SK-N-SH (cell line): ENCODE data around the gene KSR2. TPM values are rescaled to one million over a fixed set of nuclear protein-coding genes. Genes with fewer than 3 reads are reported as not detected.
"Not testable (repeated sequence)": the region's sequence is repeated elsewhere in the genome, so short reads cannot be mapped to it uniquely, and the experiment has no call there.

Experiments
- CTCF ChIA-PET: fragments of 300-600, 350-600 bp; formaldehyde crosslinking; extraction: SDS; loops from one replicate; lab custom pipeline; 2021; lab: Yijun Ruan, JAX
- POLR2A ChIA-PET: fragments of 350-600 bp; sonication (Branson Sonifier 250); formaldehyde crosslinking; extraction: SDS; loops from one replicate; lab custom pipeline; 2020; ENCODE audit warnings: antibody characterized with exemption, inconsistent platforms; lab: Yijun Ruan, JAX
- DNase-seq: peaks from one replicate; pipeline ENCODE4 v3.0.0; 2012
- H2AFZ ChIP-seq: fragments of 200-600 bp; sonication (generic); 2 replicates; pipeline ENCODE4 v1.8.1; 2016; ENCODE audit warnings: antibody characterized with exemption, mild to moderate bottlenecking, low read depth
- H3F3A ChIP-seq: fragments of 200-600 bp; sonication (generic); replicated peaks from 2 replicates; pipeline ENCODE3; 2016; ENCODE audit warnings: antibody characterized with exemption, mild to moderate bottlenecking; ENCODE audit not compliant: insufficient read depth
- H3K27ac ChIP-seq, 2 experiments: fragments of 200-500 bp in 1 of 2; fragments of 200-600 bp in 1 of 2; sonication (Bioruptor generic) in 1 of 2; sonication (generic), shearing (Covaris generic) in 1 of 2; 2 replicates each; pipeline versions ENCODE4 v1.5.1 to v1.6.1; 2014 to 2016; ENCODE audit warnings: low read depth in 2 of 2, inconsistent platforms in 1 of 2, low read length in 1 of 2, mild to moderate bottlenecking in 1 of 2, mixed read lengths in 1 of 2
- H3K27me3 ChIP-seq: fragments of 200-600 bp; sonication (generic), shearing (Covaris generic); 2 replicates; pipeline ENCODE4 v1.6.1; 2016; ENCODE audit warnings: mixed run types; ENCODE audit not compliant: insufficient read depth
- H3K36me3 ChIP-seq, 2 experiments: fragments of 200-500 bp in 1 of 2; fragments of 200-600 bp in 1 of 2; sonication (Bioruptor generic) in 1 of 2; sonication (generic) in 1 of 2; replicated peaks in 1 of 2; 2 replicates each; pipeline versions ENCODE3 to v1.5.1; 2014 to 2016; ENCODE audit warnings: low read length in 1 of 2, mild to moderate bottlenecking in 1 of 2; ENCODE audit not compliant: insufficient read depth in 2 of 2, control insufficient read depth in 1 of 2
- H3K4me1 ChIP-seq, 2 experiments: fragments of 200-500 bp in 1 of 2; fragments of 200-600 bp in 1 of 2; sonication (Bioruptor generic) in 1 of 2; sonication (generic), shearing (Covaris generic) in 1 of 2; 2 replicates each; pipeline versions ENCODE4 v1.5.1 to v1.6.1; 2014 to 2016; ENCODE audit warnings: low read depth in 1 of 2, low read length in 1 of 2, mixed run types in 1 of 2; ENCODE audit not compliant: insufficient read depth in 2 of 2, control insufficient read depth in 1 of 2
- H3K4me2 ChIP-seq: fragments of 200-600 bp; sonication (generic), shearing (Covaris generic); 2 replicates; pipeline ENCODE4 v1.6.1; 2017; ENCODE audit warnings: mixed run types
- H3K4me3 ChIP-seq, 2 experiments: fragments of 200-500 bp in 1 of 2; fragments of 200-600 bp in 1 of 2; sonication (Bioruptor generic) in 1 of 2; sonication (generic), shearing (Covaris generic) in 1 of 2; 2 replicates each; pipeline versions ENCODE4 v1.5.1 to v1.8.1; 2014 to 2016; ENCODE audit warnings: low read depth in 2 of 2, inconsistent platforms in 1 of 2, low read length in 1 of 2, mild to moderate bottlenecking in 1 of 2, mixed read lengths in 1 of 2, moderate library complexity in 1 of 2
- H3K79me2 ChIP-seq: fragments of 200-600 bp; sonication (generic); 2 replicates; pipeline ENCODE4 v1.8.1; 2017; ENCODE audit warnings: mild to moderate bottlenecking; ENCODE audit not compliant: insufficient read depth
- H3K9ac ChIP-seq: fragments of 200-600 bp; sonication (generic); 2 replicates; pipeline ENCODE4 v1.6.1; 2017; ENCODE audit warnings: mixed run types
- H3K9me2 ChIP-seq: fragments of 200-600 bp; sonication (generic); 2 replicates; pipeline ENCODE4 v1.6.1; 2017; ENCODE audit warnings: mixed run types
- H3K9me3 ChIP-seq: fragments of 200-600 bp; sonication (generic); 2 replicates; pipeline ENCODE4 v1.6.1; 2017; ENCODE audit warnings: mixed run types, mild to moderate bottlenecking, moderate library complexity
- H4K20me1 ChIP-seq: fragments of 200-600 bp; sonication (generic); 2 replicates; pipeline ENCODE4 v1.6.1; 2017; ENCODE audit warnings: mild to moderate bottlenecking, mixed run types; ENCODE audit not compliant: insufficient read depth
- CHD2 ChIP-seq: fragments of 150-350 bp; IDR thresholded peaks from 2 replicates; pipeline ENCODE4 v1.6.1; 2018; ENCODE audit warnings: low read length; ENCODE audit not compliant: partially characterized antibody
- CTCF ChIP-seq: fragments of 200-600 bp; sonication (generic); IDR thresholded peaks from 2 replicates; pipeline ENCODE4 v1.6.1; 2017; ENCODE audit warnings: antibody characterized with exemption, mild to moderate bottlenecking, moderate library complexity
- MAX ChIP-seq: IDR thresholded peaks from 2 replicates; pipeline ENCODE4 v1.4.0; 2012; ENCODE audit warnings: low read depth
- MEF2A ChIP-seq: IDR thresholded peaks from 2 replicates; pipeline ENCODE4 v1.4.0; 2012; ENCODE audit warnings: low read depth, borderline replicate concordance
- REST ChIP-seq: IDR thresholded peaks from 2 replicates; pipeline ENCODE4 v1.6.1; 2012; ENCODE audit warnings: mild to moderate bottlenecking, low read depth, low read length, moderate library complexity
- RFX5 ChIP-seq: IDR thresholded peaks from 2 replicates; pipeline ENCODE4 v1.6.1; 2012; ENCODE audit warnings: mild to moderate bottlenecking, improper control_type of control experiment, low read length
- SIN3A ChIP-seq: IDR thresholded peaks from 2 replicates; pipeline ENCODE4 v1.6.1; 2012; ENCODE audit warnings: low read depth, mild to moderate bottlenecking, low read length, moderate library complexity, borderline replicate concordance
- TAF1 ChIP-seq: IDR thresholded peaks from 2 replicates; pipeline ENCODE4 v1.6.1; 2012; ENCODE audit warnings: low read depth, mild to moderate bottlenecking, low read length, moderate library complexity, borderline replicate concordance
- YY1 ChIP-seq: IDR thresholded peaks from 2 replicates; pipeline ENCODE4 v1.4.0; 2012; ENCODE audit warnings: low read depth, mild to moderate bottlenecking
- ZBTB33 ChIP-seq: IDR thresholded peaks from 2 replicates; pipeline ENCODE4 v1.4.0; 2012; ENCODE audit warnings: low read depth, borderline replicate concordance
- WGBS: methylation state at CpG from one replicate; pipeline ENCODE4 v1.1.6; 2017; ENCODE audit warnings: low lambda C conversion rate; 5-methylcytosine and 5-hydroxymethylcytosine counted together
- polyA plus RNA-seq, 3 experiments: library from polyadenylated mRNA; depleted of rRNA; stranded (reverse); fragments of >200 nt; gene quantifications; 2 replicates each; pipeline ENCODE4 v1.2.3, GENCODE V29; 2012
- TF ChIP-seq, protein P1 (sequence below): fragments of 150-350 bp; IDR thresholded peaks from 2 replicates; pipeline ENCODE4 v1.6.1; 2016; ENCODE audit warnings: mild to moderate bottlenecking, low read depth, low read length

Gene KSR2
- polyA plus RNA-seq, 1 of the 3 experiments (the other 2 are of a cell fraction) = 0.12 TPM

- POLR2A ChIA-PET = no interaction called here
- TF ChIP-seq TAF1 (no peak), CTCF (no peak), REST (no peak), MEF2A (no peak), ZBTB33 (no peak), MAX (no peak), CHD2 (no peak), SIN3A (no peak), RFX5 (no peak), YY1 (no peak)
- TF ChIP-seq, protein P1, sequence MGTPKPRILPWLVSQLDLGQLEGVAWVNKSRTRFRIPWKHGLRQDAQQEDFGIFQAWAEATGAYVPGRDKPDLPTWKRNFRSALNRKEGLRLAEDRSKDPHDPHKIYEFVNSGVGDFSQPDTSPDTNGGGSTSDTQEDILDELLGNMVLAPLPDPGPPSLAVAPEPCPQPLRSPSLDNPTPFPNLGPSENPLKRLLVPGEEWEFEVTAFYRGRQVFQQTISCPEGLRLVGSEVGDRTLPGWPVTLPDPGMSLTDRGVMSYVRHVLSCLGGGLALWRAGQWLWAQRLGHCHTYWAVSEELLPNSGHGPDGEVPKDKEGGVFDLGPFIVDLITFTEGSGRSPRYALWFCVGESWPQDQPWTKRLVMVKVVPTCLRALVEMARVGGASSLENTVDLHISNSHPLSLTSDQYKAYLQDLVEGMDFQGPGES = no peak
- Histone ChIP-seq H4K20me1 (no peaks in the 10 kb centered on the region), H3K4me1 (no peaks in the 10 kb centered on the region; a peak in 1 of 4 replicates), H3K27me3 (no peaks in the 10 kb centered on the region), H3K79me2 (no peaks in the 10 kb centered on the region), H3K9ac (no peak overlapping the region), H3K27ac (no peak overlapping the region), H3K36me3 (no peaks in the 10 kb centered on the region), H3K4me3 (no peak overlapping the region), H3K9me2 (no peaks in the 10 kb centered on the region), H3K9me3 (no peaks in the 10 kb centered on the region), H3K4me2 (no peak overlapping the region), H3F3A (no peaks in the 10 kb centered on the region), H2AFZ (no peak overlapping the region)
- DNase-seq = no peak
- CTCF ChIA-PET = interaction anchor here (1.3 kb wide), 1 partner anchor 47 kb away, joined by 3 read pairs; no protein-coding TSS in a partner anchor
- WGBS = 63% methylated on average over 6 of the region's 6 CpGs
Measured at GRCh38 chr12:117803001-117803400, 165.8 kb downstream of the KSR2 start.

GRCh38 chr12:117800711-117801110 lies 168.1 kb downstream of the KSR2 start:
- CTCF ChIA-PET = interaction anchor here (1.7 to 1.9 kb wide), 2 partner anchors 9 to 36 kb away, joined by 4 to 6 read pairs; no protein-coding TSS in a partner anchor
- H3F3A ChIP-seq, H3K4me1 ChIP-seq, H3K9me3 ChIP-seq, H3K36me3 ChIP-seq, H3K79me2 ChIP-seq, H3K9me2 ChIP-seq, POLR2A ChIA-PET, H3K27me3 ChIP-seq, H3K4me2 ChIP-seq, DNase-seq, H2AFZ ChIP-seq, H3K4me3 ChIP-seq, H3K9ac ChIP-seq, H4K20me1 ChIP-seq, H3K27ac ChIP-seq: not testable (repeated sequence)
- 48% methylated on average over 6 of the region's 6 CpGs for WGBS
